ENCODE data around the gene MEIKIN. TPM values are rescaled to one million over a fixed set of nuclear protein-coding genes. Genes with fewer than 3 reads are reported as not detected.

The MEIKIN gene
- total RNA-seq, 1 experiment from 2014 or later: not detected

DNA sequence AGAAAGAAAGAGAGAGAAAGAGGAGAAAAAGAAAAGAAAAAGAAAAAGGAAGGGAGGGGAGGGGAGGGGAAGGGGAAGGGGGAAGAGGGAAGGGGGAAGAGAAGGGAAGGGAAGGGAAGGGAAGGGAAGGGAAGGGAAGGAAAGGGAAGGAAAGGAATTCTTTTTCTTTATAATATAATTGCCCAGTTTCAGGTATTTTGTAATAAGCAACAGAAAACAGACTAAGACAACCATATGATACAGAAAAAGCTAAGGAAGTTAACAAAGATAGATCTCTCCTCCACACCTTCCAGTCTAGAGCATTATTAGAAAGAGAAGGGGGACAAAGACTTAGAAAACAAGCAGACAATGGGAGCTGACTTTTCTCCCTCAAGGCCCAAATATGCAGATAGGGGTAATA is 31.0 kb downstream of the MEIKIN start:
- Histone ChIP-seq H3K23me2 (ENCODE audit: insufficient read length, low read depth, low read length, poor library complexity, severe bottlenecking) (no peaks in the 10 kb centered on the region), H2BK20ac (ENCODE audit: low read depth, low read length, poor library complexity, severe bottlenecking) (no peak overlapping the region), H4K5ac (ENCODE audit: insufficient read length, low read depth, low read length) (no peak overlapping the region), H3T11ph (ENCODE audit: low read length) (no peak overlapping the region), H3K18ac (ENCODE audit: insufficient read length, low read depth, low read length) (no peak overlapping the region), H4K8ac (replicated peaks; ENCODE audit: insufficient read length, low read depth, low read length) (no peak overlapping the region), H2AFZ (ENCODE audit: low read length) (no peak overlapping the region), H3K27me3 (ENCODE audit: insufficient read depth, low read length) (no peaks in the 10 kb centered on the region), H3K9me3 (ENCODE audit: control insufficient read depth, low read depth, low read length) (no peaks in the 10 kb centered on the region), H3K56ac (ENCODE audit: insufficient read length, low read depth, low read length) (no peak overlapping the region), H3K4me1 (ENCODE audit: insufficient read depth, low read length) (no peaks in the 10 kb centered on the region), H3K79me2 (ENCODE audit: insufficient read depth, low read length) (no peaks in the 10 kb centered on the region), H3K23ac (ENCODE audit: insufficient read length, low read depth, low read length) (no peak overlapping the region), H4K91ac (ENCODE audit: insufficient read length, low read depth, low read length) (no peak overlapping the region), H2BK120ac (ENCODE audit: low read depth, low read length, poor library complexity, severe bottlenecking) (no peak overlapping the region), H3K9ac (ENCODE audit: extremely low read depth, insufficient read length, low read length) (no peak overlapping the region), H2BK12ac (ENCODE audit: insufficient read length, low read depth, low read length) (no peak overlapping the region), H4K20me1 (ENCODE audit: control insufficient read depth, insufficient read depth, insufficient read length) (no peaks in the 10 kb centered on the region), H2AK5ac (ENCODE audit: insufficient read length, low read length) (no peak overlapping the region), H2BK5ac (ENCODE audit: insufficient read length, low read length) (no peak overlapping the region), H3K27ac (ENCODE audit: insufficient read length, low read depth, low read length) (no peak overlapping the region), H2BK15ac (ENCODE audit: low read depth, low read length) (no peak overlapping the region), H3K14ac (ENCODE audit: insufficient read depth, low read length) (no peak overlapping the region), H3K79me1 (ENCODE audit: insufficient read depth, low read depth, low read length, poor library complexity, severe bottlenecking) (no peaks in the 10 kb centered on the region), H3K4ac (ENCODE audit: low read depth, low read length) (no peak overlapping the region), H3K4me2 (ENCODE audit: insufficient read depth, insufficient read length, low read length) (no peak overlapping the region)
- TF ChIP-seq, protein P1, sequence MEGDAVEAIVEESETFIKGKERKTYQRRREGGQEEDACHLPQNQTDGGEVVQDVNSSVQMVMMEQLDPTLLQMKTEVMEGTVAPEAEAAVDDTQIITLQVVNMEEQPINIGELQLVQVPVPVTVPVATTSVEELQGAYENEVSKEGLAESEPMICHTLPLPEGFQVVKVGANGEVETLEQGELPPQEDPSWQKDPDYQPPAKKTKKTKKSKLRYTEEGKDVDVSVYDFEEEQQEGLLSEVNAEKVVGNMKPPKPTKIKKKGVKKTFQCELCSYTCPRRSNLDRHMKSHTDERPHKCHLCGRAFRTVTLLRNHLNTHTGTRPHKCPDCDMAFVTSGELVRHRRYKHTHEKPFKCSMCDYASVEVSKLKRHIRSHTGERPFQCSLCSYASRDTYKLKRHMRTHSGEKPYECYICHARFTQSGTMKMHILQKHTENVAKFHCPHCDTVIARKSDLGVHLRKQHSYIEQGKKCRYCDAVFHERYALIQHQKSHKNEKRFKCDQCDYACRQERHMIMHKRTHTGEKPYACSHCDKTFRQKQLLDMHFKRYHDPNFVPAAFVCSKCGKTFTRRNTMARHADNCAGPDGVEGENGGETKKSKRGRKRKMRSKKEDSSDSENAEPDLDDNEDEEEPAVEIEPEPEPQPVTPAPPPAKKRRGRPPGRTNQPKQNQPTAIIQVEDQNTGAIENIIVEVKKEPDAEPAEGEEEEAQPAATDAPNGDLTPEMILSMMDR (conservative IDR thresholded peaks at IDR 0.05): no peak
- H3K27ac Mint-ChIP-seq: no peak overlapping the region
- DNase-seq: no peak
- H3K36me3 Mint-ChIP-seq (ENCODE audit: insufficient read depth in 1 of 3, low read depth in 3 of 3): no peaks in the 10 kb centered on the region
- no peaks in the 10 kb centered on the region for H3K4me1 Mint-ChIP-seq
- peaks cover 0 to 3% of the 10 kb centered on the region in 2 experiments; a peak in 1 of 5 replicates for H3K9me3 Mint-ChIP-seq
- peaks cover 2% of the 10 kb centered on the region for H3K27me3 Mint-ChIP-seq (ENCODE audit: low read depth)
- H3K4me3 Mint-ChIP-seq: no peak overlapping the region

All from H9 (cell line).